ENCODE measurements around the gene SLC4A2. TPM values are rescaled to one million over a fixed set of nuclear protein-coding genes. Genes with fewer than 3 reads are reported as not detected.
"Not testable (repeated sequence)": the region's sequence is repeated elsewhere in the genome, so short reads cannot be mapped to it uniquely, and the experiment has no call there.

The SLC4A2 gene
- total RNA-seq, 4 donors from 2014 or later = 39.8 to 53.7 (median 45.0) TPM

- DNase-seq = no peak
- no peak for TF ChIP-seq POLR2A (IDR thresholded peaks at IDR 0.05)
- TF ChIP-seq CTCF (IDR thresholded peaks at IDR 0.05) = no peak
- Histone ChIP-seq H3K27me3 (peaks cover 0 to 3% (median 0%) of the 10 kb centered on the region in 4 donors), H3K27ac (peak overlapping the region; percentile 6 to 96 (median 80)), H3K4me3 (no peak overlapping the region), H3K9me3 (no peaks in the 10 kb centered on the region), H3K4me1 (peaks cover 13 to 46% (median 15%) of the 10 kb centered on the region in 3 donors), H3K36me3 (peaks cover 0 to 6% (median 0%) of the 10 kb centered on the region in 3 donors)
- WGBS, 2 donors = 76 to 79% methylated on average over 4 of the region's 4 CpGs
- intact Hi-C loops (cut with DNase I) = loop anchor here (5.0 kb wide), 1 partner anchor 86 kb away; no protein-coding TSS in a partner anchor
These were observed 33.3 kb upstream of the SLC4A2 start for GRCh38 chr7:151025924-151026671.

- intact Hi-C loops (cut with DNase I) = loop anchor here (5.0 kb wide), 1 partner anchor 85 kb away; no protein-coding TSS in a partner anchor
- not testable (repeated sequence) for H3K9me3 ChIP-seq, H3K27me3 ChIP-seq, DNase-seq
- H3K27ac ChIP-seq = peak overlapping the region; percentile 73 to 96 (median 90)
- H3K4me3 ChIP-seq = peak overlapping the region in 3 of 4 donors; percentile 65 to 94 (median 92)
- 31 to 47% methylated on average over 18 to 19 of the region's 19 CpGs for WGBS, 2 donors
- H3K4me1 ChIP-seq = peaks cover 13 to 46% (median 15%) of the 10 kb centered on the region in 3 donors
- TF ChIP-seq POLR2A (IDR thresholded peaks at IDR 0.05) = peak in 1 of 4 donors; percentile 12
- peaks cover 0 to 15% (median 0%) of the 10 kb centered on the region in 3 donors for H3K36me3 ChIP-seq
These were observed 32.3 kb upstream of the SLC4A2 start for GRCh38 chr7:151026771-151027727.

GRCh38 chr7:151027728-151028130, 31.7 kb upstream of the SLC4A2 start:
- peak overlapping the region; percentile 73 to 96 (median 90) for H3K27ac ChIP-seq
- peak overlapping the region; percentile 62 to 94 (median 78) for H3K4me3 ChIP-seq
- DNase-seq, H3K9me3 ChIP-seq, H3K27me3 ChIP-seq: not testable (repeated sequence)
- H3K36me3 ChIP-seq = peaks cover 0 to 19% (median 0%) of the 10 kb centered on the region in 3 donors
- intact Hi-C loops (cut with DNase I) = loop anchor here (5.0 kb wide), 1 partner anchor 85 kb away; no protein-coding TSS in a partner anchor
- WGBS, 2 donors = 16 to 22% methylated on average over 11 to 16 of the region's 16 CpGs
- H3K4me1 ChIP-seq = peaks cover 13 to 46% (median 15%) of the 10 kb centered on the region in 3 donors

- Histone ChIP-seq H3K27me3 (no peaks in the 10 kb centered on the region), H3K9me3 (no peaks in the 10 kb centered on the region), H3K4me3 (peak within 1 kb of the TSS; percentile 62 to 94 (median 78)), H3K27ac (peak within 1 kb of the TSS; percentile 73 to 96 (median 90)), H3K4me1 (peaks cover 13 to 46% (median 15%) of the 10 kb centered on the region in 3 donors), H3K36me3 (peaks cover 0 to 25% (median 0%) of the 10 kb centered on the region in 3 donors)
- TF ChIP-seq POLR2A (IDR thresholded peaks at IDR 0.05) (peak in 2 of 4 donors; percentile 53 to 69), CTCF (IDR thresholded peaks at IDR 0.05) (peak; percentile 44 to 68 (median 57))
- 0% methylated on average over 10 to 26 of the region's 53 CpGs for WGBS, 2 donors
- peak; percentile 91 for DNase-seq
- intact Hi-C loops (cut with DNase I) = loop anchor here (5.0 kb wide), 1 partner anchor 84 kb away; no protein-coding TSS in a partner anchor
These were observed 31.1 kb upstream of the SLC4A2 start, which contains the start of gene ABCB8 for GRCh38 chr7:151028131-151028947. ABCB8 (plus strand) TSS chr7:151028450; CDS start chr7:151028516, 66 bp downstream.

GRCh38 chr7:151028948-151029501, 30.4 kb upstream of the SLC4A2 start:
- WGBS, 2 donors = 35 to 48% methylated on average over 17 of the region's 17 CpGs
- peak overlapping the region; percentile 73 to 96 (median 90) for H3K27ac ChIP-seq
- peaks cover 13 to 43% (median 15%) of the 10 kb centered on the region in 3 donors for H3K4me1 ChIP-seq
- no peaks in the 10 kb centered on the region for H3K9me3 ChIP-seq
- intact Hi-C loops (cut with DNase I) = loop anchor here (5.0 kb wide), 1 partner anchor 83 kb away; no protein-coding TSS in a partner anchor
- TF ChIP-seq POLR2A (IDR thresholded peaks at IDR 0.05) (no peak), CTCF (IDR thresholded peaks at IDR 0.05) (no peak)
- H3K4me3 ChIP-seq = peak overlapping the region; percentile 62 to 94 (median 78)
- peaks cover 0 to 32% (median 0%) of the 10 kb centered on the region in 3 donors for H3K36me3 ChIP-seq
- no peaks in the 10 kb centered on the region for H3K27me3 ChIP-seq
- DNase-seq = no peak
